ENCODE results near the gene RUNDC1.
A peak's percentile ranks its signal among the peaks of the same experiment; 100 is the strongest.
"Not testable (repeated sequence)": the region's sequence is repeated elsewhere in the genome, so short reads cannot be mapped to it uniquely, and the experiment has no call there.

Gene RUNDC1

GRCh38 chr17:42997984-42998938 is 17.9 kb downstream of the RUNDC1 start, which contains the start of gene RPL27:
RPL27 (plus strand) TSS chr17:42998419; CDS start chr17:42998751, 332 bp downstream.
- H3K4me3 ChIP-seq (ENCODE audit: low read depth, low read length), result peak within 1 kb of the TSS; percentile 100
- DNase-seq (ENCODE audit: low read depth), result peak; percentile 99
- TF ChIP-seq MYC (IDR thresholded peaks at IDR 0.05; ENCODE audit: low read depth, low read length) (peak; percentile 98), CTCF (IDR thresholded peaks at IDR 0.05; ENCODE audit: low read depth, low read length) (peak; percentile 83), POLR2A (IDR thresholded peaks at IDR 0.05; ENCODE audit: extremely low read depth, insufficient read length) (peak; percentile 92)
- TF ChIP-seq, protein P1, sequence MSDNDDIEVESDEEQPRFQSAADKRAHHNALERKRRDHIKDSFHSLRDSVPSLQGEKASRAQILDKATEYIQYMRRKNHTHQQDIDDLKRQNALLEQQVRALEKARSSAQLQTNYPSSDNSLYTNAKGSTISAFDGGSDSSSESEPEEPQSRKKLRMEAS (IDR thresholded peaks at IDR 0.05; ENCODE audit: low read depth, low read length), result peak; percentile 96

GRCh38 chr17:42999003-42999525 is 18.7 kb downstream of the RUNDC1 start:
- TF ChIP-seq MYC (IDR thresholded peaks at IDR 0.05; ENCODE audit: low read depth, low read length), result no peak
- TF ChIP-seq, protein P1 (IDR thresholded peaks at IDR 0.05; ENCODE audit: low read depth, low read length), result no peak
- no peak for TF ChIP-seq CTCF (IDR thresholded peaks at IDR 0.05; ENCODE audit: low read depth, low read length)
- no peak for TF ChIP-seq POLR2A (IDR thresholded peaks at IDR 0.05; ENCODE audit: extremely low read depth, insufficient read length)
- DNase-seq (ENCODE audit: low read depth), result no peak
- H3K4me3 ChIP-seq (ENCODE audit: low read depth, low read length), result peak overlapping the region; percentile 100

DNA sequence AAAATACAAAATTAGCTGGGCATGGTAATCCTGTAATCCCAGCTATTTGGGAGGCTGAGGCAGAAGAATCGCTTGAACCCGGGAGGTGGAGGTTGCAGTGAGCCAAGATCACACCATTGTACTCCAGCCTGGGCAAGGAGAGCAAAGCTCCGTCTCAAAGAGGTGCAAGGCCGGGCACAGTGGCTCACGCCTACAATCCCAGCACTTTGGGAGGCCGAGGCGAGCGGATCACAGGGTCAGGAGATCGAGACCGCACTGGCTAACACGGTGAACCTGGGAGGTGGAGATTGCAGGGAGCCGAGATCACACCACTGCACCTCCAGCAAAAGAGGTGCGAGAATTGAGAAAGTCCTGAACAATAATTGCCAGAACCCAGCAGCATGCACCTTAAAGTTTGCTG is 20.5 kb downstream of the RUNDC1 start:
- DNase-seq (ENCODE audit: low read depth); H3K4me3 ChIP-seq (ENCODE audit: low read depth, low read length): not testable (repeated sequence)

DNA sequence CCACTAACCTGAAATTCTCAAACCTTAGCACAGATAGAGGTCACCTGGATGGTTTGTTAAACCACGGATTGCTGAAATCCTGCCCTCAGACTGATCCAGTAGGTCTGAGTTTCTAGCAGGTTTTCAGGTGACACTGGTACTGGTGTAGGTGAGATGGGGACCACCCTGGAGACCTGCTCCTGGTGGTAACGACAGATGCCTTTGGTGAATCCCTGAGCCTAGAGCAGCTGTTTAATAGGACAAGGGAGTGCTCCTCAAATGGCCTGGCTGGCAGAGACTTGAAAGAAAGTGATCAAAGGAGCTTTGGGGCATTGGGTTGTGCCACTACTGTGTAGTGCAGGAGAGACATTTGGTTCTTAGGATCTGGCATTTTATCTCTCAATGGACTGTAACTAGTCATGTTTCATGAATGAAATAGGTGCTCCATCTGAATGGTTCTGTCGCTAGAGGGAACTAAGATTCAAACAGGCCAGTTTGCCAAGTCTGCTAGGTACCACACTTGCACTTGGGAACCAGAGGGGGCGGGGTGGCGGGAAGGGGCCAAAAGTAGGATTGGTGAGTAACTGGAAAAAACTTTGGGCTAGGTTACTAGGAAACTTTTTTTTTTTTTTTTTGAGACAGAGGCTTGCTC is 23.3 kb downstream of the RUNDC1 start:
- TF ChIP-seq CTCF (IDR thresholded peaks at IDR 0.05; ENCODE audit: low read depth, low read length) (no peak), MYC (IDR thresholded peaks at IDR 0.05; ENCODE audit: low read depth, low read length) (no peak), POLR2A (IDR thresholded peaks at IDR 0.05; ENCODE audit: extremely low read depth, insufficient read length) (peak; percentile 14)
- TF ChIP-seq, protein P1 (IDR thresholded peaks at IDR 0.05; ENCODE audit: low read depth, low read length), result no peak
- no peak overlapping the region for H3K4me3 ChIP-seq (ENCODE audit: low read depth, low read length)
- no peak for DNase-seq (ENCODE audit: low read depth)

DNA sequence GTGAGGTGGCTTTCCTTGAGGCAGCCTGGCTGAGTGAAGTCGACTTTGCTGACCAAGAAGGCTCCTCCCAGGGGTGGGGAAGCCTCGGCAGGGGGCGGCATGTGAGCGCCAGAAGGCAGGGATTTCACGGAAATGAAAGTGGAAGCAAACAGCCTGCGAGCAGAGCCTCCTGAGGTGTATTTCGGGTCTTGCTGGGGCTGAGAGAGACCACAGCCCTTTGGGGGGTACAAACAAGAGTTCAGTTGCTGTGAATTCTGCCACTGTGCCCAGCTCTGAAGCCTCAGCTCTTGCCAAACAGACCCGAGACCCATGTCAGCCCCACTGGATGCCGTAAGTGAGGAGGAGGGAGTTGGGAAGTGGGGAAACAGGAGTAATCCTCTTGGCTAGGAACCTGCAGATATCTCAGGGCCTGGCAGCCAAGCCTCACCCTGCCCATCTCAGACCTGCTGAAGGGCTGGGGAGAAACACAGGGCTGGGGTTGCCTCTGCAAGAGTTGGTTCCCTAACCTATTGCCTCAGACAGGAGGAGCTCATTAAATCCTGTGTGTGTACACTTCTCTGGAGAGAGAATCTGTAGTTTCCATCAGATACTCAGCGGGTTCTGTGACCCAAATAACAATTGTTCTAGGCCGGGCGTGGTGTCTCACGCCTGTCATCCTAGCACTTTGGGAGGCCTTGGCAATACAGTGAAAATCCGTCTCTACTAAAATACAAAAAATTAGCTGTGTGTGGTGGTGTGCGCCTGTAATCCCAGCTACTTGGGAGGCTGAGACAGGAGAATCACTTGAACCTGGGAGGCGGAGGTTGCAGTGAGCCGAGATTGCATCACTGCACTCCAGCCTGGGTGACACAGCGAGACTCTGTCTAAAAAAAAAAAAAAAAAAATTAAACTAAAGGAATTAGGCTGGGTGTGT is 26.5 kb downstream of the RUNDC1 start, which contains the start of gene IFI35:
TSS of gene IFI35 (plus strand) at position 146 of the 913 bp plus-strand sequence. CDS start at position 310, 164 bp downstream.
- peak; percentile 87 for DNase-seq (ENCODE audit: low read depth)
- peak; percentile 34 for TF ChIP-seq POLR2A (IDR thresholded peaks at IDR 0.05; ENCODE audit: extremely low read depth, insufficient read length)
- peak; percentile 37 for TF ChIP-seq CTCF (IDR thresholded peaks at IDR 0.05; ENCODE audit: low read depth, low read length)
- no peak for TF ChIP-seq MYC (IDR thresholded peaks at IDR 0.05; ENCODE audit: low read depth, low read length)
- TF ChIP-seq, protein P1 (IDR thresholded peaks at IDR 0.05; ENCODE audit: low read depth, low read length), result peak; percentile 51; the same call in 1 of the 2 replicates
- peak within 1 kb of the TSS; percentile 64 for H3K4me3 ChIP-seq (ENCODE audit: low read depth, low read length)

Measured in NB4 (cell line).